Sigmoid colon (tissue), 7 donors: ENCODE data around the gene PAGE2. TPM values are rescaled to one million over a fixed set of nuclear protein-coding genes. Genes with fewer than 3 reads are reported as not detected.

Source experiments
- polyA plus RNA-seq, 3 donors: library from polyadenylated mRNA; stranded (reverse); fragments of 200-250 nt; gene quantifications; one replicate each; pipeline ENCODE4 v1.2.3, GENCODE V29; 2013
- total RNA-seq, 4 donors: library from RNA; depleted of rRNA; stranded (reverse); fragments of >200 nt; gene quantifications; one replicate each; pipeline ENCODE4 v1.1.0, GENCODE V29; 2016
- donor health status: healthy with polysubstance abuse.
- donor health status: Bipolar disorder and iron deficiency.
- donor health status: healthy.

PAGE2 gene
- total and polyA plus RNA-seq, 7 donors = not detected

Other genes starting within 250 kb of the PAGE2 start
- gene TRO, start 168.2 kb upstream of the PAGE2 start, total RNA-seq = 10 to 100 TPM in 2 of 4 donors, 1 to 10 TPM in 2; 5.8 to 19.9 (median 9.5) TPM
- 1 to 10 TPM in 2 of 3 donors, under 1 TPM in 1; 0.92 to 2.1 (median 1.2) TPM for gene TRO, start 168.2 kb upstream of the PAGE2 start, polyA plus RNA-seq
- gene PFKFB1, start 94.8 kb upstream of the PAGE2 start, total RNA-seq = 1 to 10 TPM in 1 of 4 donors, under 1 TPM in 2, not detected in 1; 0.49 to 1.1 (median 0.55) TPM
- gene PFKFB1, start 94.8 kb upstream of the PAGE2 start, polyA plus RNA-seq = under 1 TPM in 1 of 3 donors, not detected in 2; 0.44 TPM
- gene APEX2, start 88.7 kb upstream of the PAGE2 start, total RNA-seq = 1 to 10 TPM; 3.9 to 5.7 (median 4.6) TPM
- gene APEX2, start 88.7 kb upstream of the PAGE2 start, polyA plus RNA-seq = 10 to 100 TPM; 12.6 to 18.7 (median 17.7) TPM
- gene ALAS2, start 58.0 kb upstream of the PAGE2 start, total RNA-seq = not detected
- not detected for gene ALAS2, start 58.0 kb upstream of the PAGE2 start, polyA plus RNA-seq
- gene PAGE2B, start 14.0 kb upstream of the PAGE2 start, total RNA-seq = not detected
- not detected for gene PAGE2B, start 14.0 kb upstream of the PAGE2 start, polyA plus RNA-seq
- not detected for gene PAGE5, start 131.3 kb downstream of the PAGE2 start, total RNA-seq
- gene PAGE5, start 131.3 kb downstream of the PAGE2 start, polyA plus RNA-seq = not detected
- not detected for gene PAGE3, start 175.9 kb downstream of the PAGE2 start, total RNA-seq
- gene PAGE3, start 175.9 kb downstream of the PAGE2 start, polyA plus RNA-seq = not detected